CD4-positive, alpha-beta memory T cell (primary cell): ENCODE results near the gene LCP1. TPM values are rescaled to one million over a fixed set of nuclear protein-coding genes. Genes with fewer than 3 reads are reported as not detected.

ENCODE experiments used
- CTCF ChIA-PET: fragments of 350-600 bp; sonication (Branson Sonifier 250); formaldehyde crosslinking; loops from one replicate; lab custom pipeline; 2021; ENCODE audit warnings: inconsistent platforms; ENCODE audit not compliant: partially characterized antibody; lab: Charles Lee
- POLR2A ChIA-PET: fragments of 350-600 bp; sonication (Branson Sonifier 250); formaldehyde crosslinking; loops from one replicate; lab custom pipeline; 2021; ENCODE audit not compliant: partially characterized antibody; lab: Charles Lee
- DNase-seq, 5 donors: peaks; one replicate each; pipeline versions ENCODE4 v3.0.0 to v3.0.0-alpha.2; 2020 to 2022; ENCODE audit warnings: mixed read lengths in 1 of 5
- H3K27ac ChIP-seq: one replicate; pipeline ENCODE4 v1.7.0; 2013; ENCODE audit warnings: low read depth, low read length
- H3K27me3 ChIP-seq: 2 replicates; pipeline ENCODE4 v1.7.0; 2013; ENCODE audit warnings: mild to moderate bottlenecking, low read length, moderate library complexity; ENCODE audit not compliant: insufficient read depth
- H3K36me3 ChIP-seq: 2 replicates; pipeline ENCODE4 v1.7.0; 2013; ENCODE audit warnings: mild to moderate bottlenecking, low read length, moderate library complexity; ENCODE audit not compliant: insufficient read depth
- H3K4me1 ChIP-seq: 2 replicates; pipeline ENCODE4 v1.7.0; 2013; ENCODE audit warnings: mild to moderate bottlenecking, low read length, moderate library complexity; ENCODE audit not compliant: insufficient read depth
- H3K4me3 ChIP-seq, 2 donors: one replicate each; pipeline ENCODE4 v1.7.0; 2013; ENCODE audit warnings: low read length in 2 of 2, mild to moderate bottlenecking in 1 of 2
- H3K9me3 ChIP-seq, 2 donors: one replicate each; pipeline ENCODE4 v1.7.0; 2013; ENCODE audit warnings: low read length in 2 of 2, control low read depth in 1 of 2; ENCODE audit not compliant: control insufficient read depth in 1 of 2
- H3K27ac Mint-ChIP-seq, 7 donors: one replicate each; pipeline ENCODE4 v1.8.0; 2020 to 2021; ENCODE audit warnings: mixed read lengths in 7 of 7, mild to moderate bottlenecking in 6 of 7, inconsistent platforms in 3 of 7, moderate library complexity in 3 of 7
- H3K27me3 Mint-ChIP-seq, 2 donors: one replicate each; pipeline ENCODE4 v1.8.0; 2020 to 2021; ENCODE audit warnings: mixed read lengths in 2 of 2
- H3K36me3 Mint-ChIP-seq, 2 donors: one replicate each; pipeline ENCODE4 v1.8.0; 2020 to 2021; ENCODE audit warnings: mixed read lengths in 2 of 2, inconsistent platforms in 1 of 2, mild to moderate bottlenecking in 1 of 2
- H3K4me1 Mint-ChIP-seq, 4 donors: one replicate each; pipeline ENCODE4 v1.8.0; 2020 to 2021; ENCODE audit warnings: mixed read lengths in 4 of 4, mild to moderate bottlenecking in 1 of 4
- H3K4me3 Mint-ChIP-seq, 8 donors: one replicate each; pipeline ENCODE4 v1.8.0; 2020 to 2021; ENCODE audit warnings: mixed read lengths in 8 of 8, mild to moderate bottlenecking in 7 of 8, moderate library complexity in 6 of 8, inconsistent platforms in 3 of 8
- H3K9me3 Mint-ChIP-seq, 8 donors: one replicate each; pipeline ENCODE4 v1.8.0; 2020 to 2021; ENCODE audit warnings: mixed read lengths in 8 of 8, mild to moderate bottlenecking in 5 of 8, inconsistent platforms in 3 of 8, moderate library complexity in 1 of 8
- intact Hi-C: fragments of 100-400 bp; cut with micrococcal nuclease; formaldehyde crosslinking; loops from one replicate; pipeline ENCODE4 v1.15.1; 2023
- polyA plus RNA-seq, 2 donors: library from polyadenylated mRNA; unstranded; fragments of 300-500 nt; fragmentation: Illumina TruSeq; gene quantifications; one replicate each; pipeline ENCODE4 v1.2.3, GENCODE V29; 2021
- total RNA-seq, 2 experiments: library from RNA; stranded (reverse); gene quantifications; one replicate each; pipeline ENCODE4 v1.2.3, GENCODE V29; 2021

LCP1 gene
- total and polyA plus RNA-seq, 4 experiments from 2014 or later = 466 to 1,658 (median 833) TPM

- peak overlapping the region; percentile 1 to 20 for H3K4me3 ChIP-seq
- H3K9me3 Mint-ChIP-seq = no peaks in the 10 kb centered on the region
- H3K36me3 ChIP-seq = peaks cover 3% of the 10 kb centered on the region
- H3K9me3 ChIP-seq = no peaks in the 10 kb centered on the region
- ChIA-PET CTCF (interaction anchor here (1.1 to 10.8 kb wide), 8 partner anchors 10 to 125 kb away, joined by 4 to 188 read pairs (median 8); partner anchors contain the start of gene LCP1), POLR2A (interaction anchor here (0.8 to 16.8 kb wide), 9 partner anchors 8 to 125 kb away, joined by 3 to 288 read pairs (median 16); partner anchors contain the start of genes LCP1 and LRRC63)
- H3K27me3 ChIP-seq = no peaks in the 10 kb centered on the region
- H3K27ac Mint-ChIP-seq = peak overlapping the region; percentile 85 to 99 (median 95)
- peaks cover 24 to 54% of the 10 kb centered on the region in 2 donors for H3K36me3 Mint-ChIP-seq
- H3K4me3 Mint-ChIP-seq = peak overlapping the region; percentile 72 to 92 (median 84)
- H3K4me1 Mint-ChIP-seq = peaks cover 78 to 100% (median 89%) of the 10 kb centered on the region in 4 donors
- peaks cover 99% of the 10 kb centered on the region for H3K4me1 ChIP-seq
- intact Hi-C loops = loop anchor here (10.0 kb wide), 1 partner anchor 836 kb away; no protein-coding TSS in a partner anchor
- DNase-seq = no peak
- peak overlapping the region; percentile 74 for H3K27ac ChIP-seq
- no peaks in the 10 kb centered on the region for H3K27me3 Mint-ChIP-seq
Measured at GRCh38 chr13:46171217-46171616, 10.8 kb downstream of the LCP1 start.

GRCh38 chr13:46170687-46171086 is 11.3 kb downstream of the LCP1 start:
- H3K27ac ChIP-seq = peak overlapping the region; percentile 74
- Mint-ChIP-seq H3K9me3 (no peaks in the 10 kb centered on the region), H3K4me1 (peaks cover 78 to 100% (median 89%) of the 10 kb centered on the region in 4 donors), H3K36me3 (peaks cover 24 to 57% of the 10 kb centered on the region in 2 donors), H3K27me3 (no peaks in the 10 kb centered on the region), H3K4me3 (peak overlapping the region; percentile 75 to 92 (median 84)), H3K27ac (peak overlapping the region; percentile 85 to 99 (median 95))
- peaks cover 3% of the 10 kb centered on the region for H3K36me3 ChIP-seq
- ChIA-PET POLR2A (interaction anchor here (0.7 to 16.8 kb wide), 10 partner anchors 8 to 126 kb away, joined by 3 to 288 read pairs (median 10); partner anchors contain the start of genes LCP1 and LRRC63), CTCF (interaction anchor here (0.5 to 10.8 kb wide), 9 partner anchors 10 to 125 kb away, joined by 3 to 188 read pairs (median 7); partner anchors contain the start of gene LCP1)
- peak overlapping the region; percentile 1 to 39 for H3K4me3 ChIP-seq
- no peaks in the 10 kb centered on the region for H3K27me3 ChIP-seq
- intact Hi-C loops = loop anchor here (1.0 to 10.0 kb wide), 2 partner anchors 10 to 836 kb away; no protein-coding TSS in a partner anchor
- H3K9me3 ChIP-seq = no peaks in the 10 kb centered on the region
- peaks cover 99% of the 10 kb centered on the region for H3K4me1 ChIP-seq
- peak; percentile 58 to 75 (median 63) for DNase-seq

- H3K27me3 Mint-ChIP-seq = no peaks in the 10 kb centered on the region
- peaks cover 77 to 100% (median 89%) of the 10 kb centered on the region in 4 donors for H3K4me1 Mint-ChIP-seq
- H3K27ac ChIP-seq = peak overlapping the region; percentile 74
- peaks cover 20 to 57% of the 10 kb centered on the region in 2 donors for H3K36me3 Mint-ChIP-seq
- H3K36me3 ChIP-seq = peaks cover 3% of the 10 kb centered on the region
- no peaks in the 10 kb centered on the region for H3K9me3 ChIP-seq
- no peaks in the 10 kb centered on the region for H3K27me3 ChIP-seq
- ChIA-PET CTCF (interaction anchor here (0.5 to 10.8 kb wide), 8 partner anchors 10 to 126 kb away, joined by 3 to 188 read pairs (median 8); partner anchors contain the start of gene LCP1), POLR2A (interaction anchor here (0.7 to 16.8 kb wide), 9 partner anchors 9 to 126 kb away, joined by 3 to 288 read pairs (median 16); partner anchors contain the start of genes LCP1 and LRRC63)
- intact Hi-C loops = loop anchor here (1.0 to 10.0 kb wide), 2 partner anchors 10 to 835 kb away; no protein-coding TSS in a partner anchor
- H3K4me3 Mint-ChIP-seq = peak overlapping the region; percentile 75 to 92 (median 84)
- H3K4me1 ChIP-seq = peaks cover 99% of the 10 kb centered on the region
- no peaks in the 10 kb centered on the region for H3K9me3 Mint-ChIP-seq
- DNase-seq = peak in 3 of 5 donors; percentile 32 to 71 (median 41)
- peak overlapping the region in 1 of 2 donors; percentile 39 for H3K4me3 ChIP-seq
- H3K27ac Mint-ChIP-seq = peak overlapping the region; percentile 85 to 99 (median 95)
Measured at GRCh38 chr13:46170268-46170667, 11.7 kb downstream of the LCP1 start.

GRCh38 chr13:46169758-46170157 is 12.2 kb downstream of the LCP1 start:
- CTCF ChIA-PET = interaction anchor here (1.1 to 10.8 kb wide), 7 partner anchors 10 to 126 kb away, joined by 3 to 188 read pairs (median 9); partner anchors contain the start of gene LCP1
- peaks cover 3% of the 10 kb centered on the region for H3K36me3 ChIP-seq
- no peaks in the 10 kb centered on the region for H3K9me3 ChIP-seq
- Mint-ChIP-seq H3K4me3 (peak overlapping the region; percentile 75 to 92 (median 84)), H3K36me3 (peaks cover 17 to 53% of the 10 kb centered on the region in 2 donors), H3K9me3 (no peaks in the 10 kb centered on the region), H3K27ac (peak overlapping the region; percentile 85 to 99 (median 95)), H3K4me1 (peaks cover 74 to 99% (median 86%) of the 10 kb centered on the region in 4 donors), H3K27me3 (no peaks in the 10 kb centered on the region)
- H3K27me3 ChIP-seq = no peaks in the 10 kb centered on the region
- peaks cover 99% of the 10 kb centered on the region for H3K4me1 ChIP-seq
- H3K4me3 ChIP-seq = peak overlapping the region in 1 of 2 donors; percentile 39
- no peak for DNase-seq
- POLR2A ChIA-PET = interaction anchor here (3.9 to 16.8 kb wide), 4 partner anchors 9 to 127 kb away, joined by 16 to 288 read pairs (median 144); partner anchors contain the start of gene LCP1
- peak overlapping the region; percentile 74 for H3K27ac ChIP-seq
- intact Hi-C loops = loop anchor here (1.0 to 10.0 kb wide), 2 partner anchors 9 to 835 kb away; no protein-coding TSS in a partner anchor

GRCh38 chr13:46168783-46169182 is 13.2 kb downstream of the LCP1 start:
- Histone ChIP-seq H3K4me3 (peak overlapping the region; percentile 9 to 38), H3K9me3 (no peaks in the 10 kb centered on the region)
- DNase-seq = no peak

GRCh38 chr13:46168341-46168740 is 13.6 kb downstream of the LCP1 start:
- peaks cover 3% of the 10 kb centered on the region for H3K36me3 ChIP-seq
- peaks cover 99% of the 10 kb centered on the region for H3K4me1 ChIP-seq
- ChIA-PET POLR2A (interaction anchor here (0.8 to 16.8 kb wide), 10 partner anchors 8 to 145 kb away, joined by 3 to 288 read pairs (median 4); partner anchors contain the start of genes LCP1 and LRRC63), CTCF (interaction anchor here (0.9 to 10.8 kb wide), 12 partner anchors 8 to 155 kb away, joined by 3 to 188 read pairs (median 6); partner anchors contain the start of gene LCP1)
- no peaks in the 10 kb centered on the region for H3K9me3 ChIP-seq
- H3K27me3 ChIP-seq = no peaks in the 10 kb centered on the region
- H3K36me3 Mint-ChIP-seq = peaks cover 11 to 54% of the 10 kb centered on the region in 2 donors
- DNase-seq = peak in 1 of 5 donors; percentile 81
- peak overlapping the region; percentile 74 for H3K27ac ChIP-seq
- intact Hi-C loops = no loop called here
- peak overlapping the region; percentile 85 to 99 (median 95) for H3K27ac Mint-ChIP-seq
- peaks cover 72 to 96% (median 85%) of the 10 kb centered on the region in 4 donors for H3K4me1 Mint-ChIP-seq
- no peaks in the 10 kb centered on the region for H3K27me3 Mint-ChIP-seq
- no peaks in the 10 kb centered on the region for H3K9me3 Mint-ChIP-seq
- H3K4me3 Mint-ChIP-seq = peak overlapping the region; percentile 62 to 92 (median 84)
- peak overlapping the region; percentile 9 to 38 for H3K4me3 ChIP-seq

More at GRCh38 chr13:46168783-46169182, 13.2 kb downstream of the LCP1 start:
- Histone ChIP-seq H3K36me3 (peaks cover 3% of the 10 kb centered on the region), H3K27me3 (no peaks in the 10 kb centered on the region), H3K27ac (peak overlapping the region; percentile 74), H3K4me1 (peaks cover 99% of the 10 kb centered on the region)
- ChIA-PET CTCF (interaction anchor here (1.0 to 10.8 kb wide), 10 partner anchors 8 to 153 kb away, joined by 3 to 188 read pairs (median 8); partner anchors contain the start of gene LCP1), POLR2A (interaction anchor here (0.8 to 16.8 kb wide), 8 partner anchors 9 to 145 kb away, joined by 3 to 288 read pairs (median 8); partner anchors contain the start of genes LCP1 and LRRC63)
- Mint-ChIP-seq H3K36me3 (peaks cover 14 to 56% of the 10 kb centered on the region in 2 donors), H3K27ac (peak overlapping the region; percentile 85 to 99 (median 95)), H3K9me3 (no peaks in the 10 kb centered on the region), H3K4me1 (peaks cover 76 to 99% (median 89%) of the 10 kb centered on the region in 4 donors), H3K27me3 (no peaks in the 10 kb centered on the region), H3K4me3 (peak overlapping the region; percentile 62 to 92 (median 84))
- intact Hi-C loops = no loop called here
